Activated T-cell treated with anti-CD3 and anti-CD28 coated beads, Interleukin-2, amount 50 U/mL, for 48 hours (primary cell): Measurements from ENCODE around the gene HSFX2.
A peak's percentile ranks its signal among the peaks of the same experiment; 100 is the strongest.
"Not testable (repeated sequence)": the region's sequence is repeated elsewhere in the genome, so short reads cannot be mapped to it uniquely, and the experiment has no call there.

Source experiments
- DNase-seq, 2 experiments: peaks; one replicate each; pipeline ENCODE4 v3.0.0-alpha.2; 2020

HSFX2 gene

DNA sequence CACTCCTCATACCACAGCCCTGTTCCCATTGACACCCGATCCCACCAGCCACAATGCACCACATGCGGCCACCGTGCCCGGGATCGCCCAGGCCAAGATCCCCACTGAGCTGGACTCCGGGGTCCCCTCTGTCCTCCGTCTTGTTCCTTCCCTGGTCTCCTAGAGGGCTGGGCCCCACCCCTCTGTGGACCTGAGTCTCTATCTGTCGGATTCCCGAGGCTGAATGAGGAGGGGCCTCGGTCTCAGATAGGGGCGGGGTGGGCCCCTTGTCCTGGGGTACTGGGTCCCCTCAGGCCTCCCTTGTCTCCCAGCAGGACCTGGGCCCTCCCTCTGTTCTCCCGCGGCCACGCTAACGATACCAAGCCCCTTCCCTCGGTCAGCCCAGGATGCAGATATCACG, 9.5 kb downstream of the HSFX2 start:
- not testable (repeated sequence) for DNase-seq

- not testable (repeated sequence) for DNase-seq
These were observed 21.7 kb downstream of the HSFX2 start for GRCh38 chrX:149573456-149573855.

DNA sequence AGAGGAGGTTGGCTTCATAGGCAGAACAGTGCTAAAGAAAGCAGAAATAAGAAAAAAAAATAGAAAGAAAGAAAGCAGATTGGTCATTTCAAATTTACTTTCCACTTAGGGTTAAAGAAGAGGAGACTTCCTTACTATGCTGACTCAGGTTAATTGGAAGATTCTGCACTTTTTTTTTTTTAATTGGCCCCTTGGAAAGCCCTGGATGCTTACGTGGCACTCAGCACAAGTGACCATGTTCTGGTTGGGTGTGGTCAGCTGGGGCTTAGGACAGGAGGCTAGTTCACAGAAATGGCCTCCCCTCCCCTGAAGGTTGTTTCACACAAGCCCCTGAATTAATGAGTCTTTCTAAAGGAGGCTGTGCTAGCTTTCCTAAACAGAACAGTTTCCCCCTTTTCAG, 22.4 kb downstream of the HSFX2 start:
- DNase-seq: no peak

DNA sequence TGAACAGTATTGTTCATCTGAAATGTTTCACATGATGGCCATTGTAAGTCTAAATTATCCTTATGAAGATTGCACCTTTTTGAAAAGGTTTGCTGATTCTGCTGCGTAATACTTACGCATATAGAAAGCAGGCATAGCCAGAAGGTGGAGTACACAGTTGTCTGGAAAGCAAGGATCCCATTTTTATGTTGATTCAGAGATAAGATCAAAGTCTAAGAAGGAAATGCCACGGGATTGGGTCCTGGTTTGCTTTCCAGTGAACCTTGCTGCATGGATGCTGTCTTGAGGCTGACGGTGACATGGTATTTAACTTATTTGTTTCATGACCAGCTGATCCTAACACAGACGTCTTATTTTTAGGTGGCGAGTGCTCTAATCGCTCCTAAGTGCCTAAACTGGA, 23.3 kb downstream of the HSFX2 start:
- no peak for DNase-seq

DNA sequence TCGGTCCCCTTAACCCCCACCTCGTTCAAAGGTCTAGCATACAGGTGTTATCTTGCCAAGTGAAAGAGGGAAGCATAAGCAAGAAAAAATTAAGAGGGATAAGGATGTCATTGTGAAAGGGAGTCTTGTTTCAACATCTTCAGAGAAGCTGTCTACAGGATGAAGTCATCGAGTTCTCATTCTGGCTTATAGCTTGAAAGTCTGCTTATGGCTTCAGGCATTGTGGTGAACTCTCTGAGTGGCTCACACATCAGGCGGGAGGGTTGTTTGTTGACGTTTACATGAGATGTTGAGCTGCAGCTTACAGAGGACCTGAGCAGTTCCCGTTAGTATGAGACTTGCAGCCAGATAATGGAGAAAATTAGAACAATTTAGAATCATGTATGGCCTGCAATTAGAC, 24.4 kb downstream of the HSFX2 start:
- DNase-seq: no peak

DNA sequence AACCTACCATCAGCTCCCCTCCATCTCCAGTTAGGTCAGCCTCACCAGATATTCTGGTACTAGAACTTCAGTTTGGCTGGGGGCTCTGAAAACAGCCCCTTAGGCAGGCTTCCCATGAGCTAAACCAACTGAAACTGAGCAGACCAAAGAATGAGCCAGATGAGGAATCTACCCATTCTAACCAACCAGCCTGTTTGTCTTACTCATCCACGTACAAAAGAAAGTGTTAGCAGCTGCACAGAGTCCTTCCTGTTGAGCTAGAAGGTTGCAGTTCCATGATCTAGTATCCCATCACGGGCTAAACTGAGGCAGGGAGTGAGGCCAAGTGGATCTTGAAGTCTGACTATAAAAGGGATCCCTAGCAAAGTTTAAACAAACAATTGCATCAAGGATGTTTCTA, 25.3 kb downstream of the HSFX2 start:
- DNase-seq: no peak

GRCh38 chrX:149568701-149569296, 26.3 kb downstream of the HSFX2 start:
- DNase-seq: no peak

GRCh38 chrX:149567621-149568417, 27.3 kb downstream of the HSFX2 start:
- no peak for DNase-seq

GRCh38 chrX:149563359-149563758, 31.8 kb downstream of the HSFX2 start:
- no peak for DNase-seq

- not testable (repeated sequence) for DNase-seq
These were observed 39.9 kb downstream of the HSFX2 start for GRCh38 chrX:149555251-149555650.

GRCh38 chrX:149551939-149552248, 43.2 kb downstream of the HSFX2 start:
- DNase-seq: not testable (repeated sequence)

GRCh38 chrX:149551245-149551938, 43.7 kb downstream of the HSFX2 start:
- DNase-seq: not testable (repeated sequence)

GRCh38 chrX:149550454-149550853, 44.7 kb downstream of the HSFX2 start:
- DNase-seq: not testable (repeated sequence)

DNA sequence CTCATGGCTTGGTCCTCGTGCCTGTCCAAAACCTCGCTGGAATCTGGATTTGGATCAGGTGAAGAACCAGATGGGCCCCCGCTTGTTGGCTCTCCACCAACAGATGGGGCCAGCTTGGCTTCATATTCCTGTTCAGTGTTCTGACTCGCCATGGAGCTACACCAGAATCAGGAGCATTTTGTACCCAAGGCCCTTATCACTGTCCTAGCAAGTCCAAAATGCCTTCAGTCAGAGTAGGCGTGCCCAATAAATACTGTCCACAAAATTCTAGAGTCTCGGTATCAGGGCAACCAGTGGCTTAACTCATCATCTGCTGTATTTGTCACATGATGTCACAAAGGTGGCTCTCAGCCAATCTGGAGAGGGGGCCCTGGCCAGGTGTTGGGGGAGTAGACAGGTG, 45.4 kb downstream of the HSFX2 start, which contains the start of gene HSFX3:
HSFX3 (minus strand) TSS at position 224 of the 400 bp plus-strand sequence; CDS start at position 152, 72 bp downstream.
- DNase-seq: not testable (repeated sequence)

GRCh38 chrX:149547782-149548181, 47.3 kb downstream of the HSFX2 start:
- DNase-seq: not testable (repeated sequence)

DNA sequence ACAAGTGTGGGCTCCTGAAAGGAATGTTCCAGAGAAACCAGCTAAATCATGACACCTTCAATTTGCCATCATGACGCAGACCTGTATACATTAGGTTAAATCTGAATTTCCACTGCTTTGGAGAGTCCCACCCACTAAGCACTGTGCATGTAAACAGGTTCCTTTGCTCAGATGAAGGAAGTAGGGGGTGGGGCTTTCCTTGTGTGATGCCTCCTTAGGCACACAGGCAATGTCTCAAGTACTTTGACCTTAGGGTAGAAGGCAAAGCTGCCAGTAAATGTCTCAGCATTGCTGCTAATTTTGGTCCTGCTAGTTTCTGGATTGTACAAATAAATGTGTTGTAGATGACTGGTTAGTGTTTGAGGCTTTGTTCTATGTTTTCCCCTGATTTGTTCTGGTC, 48.2 kb downstream of the HSFX2 start:
- DNase-seq: not testable (repeated sequence)

DNA sequence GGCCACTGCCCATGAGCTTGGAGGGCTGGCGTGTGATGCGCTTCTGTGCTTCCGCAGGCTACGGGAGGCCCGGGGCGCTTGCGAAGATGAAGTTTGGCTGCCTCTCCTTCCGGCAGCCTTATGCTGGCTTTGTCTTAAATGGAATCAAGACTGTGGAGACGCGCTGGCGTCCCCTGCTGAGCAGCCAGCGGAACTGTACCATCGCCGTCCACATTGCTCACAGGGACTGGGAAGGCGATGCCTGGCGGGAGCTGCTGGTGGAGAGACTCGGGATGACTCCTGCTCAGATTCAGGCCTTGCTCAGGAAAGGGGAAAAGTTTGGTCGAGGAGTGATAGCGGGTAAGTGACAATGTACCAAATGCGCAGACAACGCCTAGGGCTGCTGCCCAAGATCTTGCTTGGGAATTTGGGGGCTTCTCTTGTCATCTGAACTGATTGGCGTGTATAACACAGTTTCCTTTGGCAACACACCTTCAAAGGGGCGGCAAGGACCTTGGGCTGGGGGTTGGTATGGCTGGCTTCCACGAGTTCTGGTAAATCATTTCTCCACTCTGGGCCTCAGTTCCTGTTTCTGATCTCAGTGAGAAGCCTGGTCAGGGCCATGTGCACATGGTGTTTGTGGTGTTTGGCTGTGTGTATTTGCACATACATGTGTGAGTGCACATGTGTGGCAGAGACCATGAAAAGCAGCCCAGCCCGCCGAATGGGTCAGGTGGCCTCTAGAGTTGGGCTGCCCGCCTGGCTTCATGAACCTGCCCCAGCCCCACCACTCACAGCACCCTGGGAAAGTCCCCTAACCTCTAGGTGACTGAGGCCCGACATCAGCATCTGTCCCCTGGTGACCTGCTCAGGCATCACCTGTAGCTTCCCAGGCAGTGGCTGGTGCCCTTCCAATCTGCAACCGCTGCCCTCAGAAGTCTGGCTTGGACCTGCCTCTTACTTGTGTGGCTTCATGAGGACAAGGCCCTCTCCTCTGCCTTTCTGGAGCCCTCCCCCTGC, 49.3 kb downstream of the HSFX2 start:
- peak; percentile 41 to 44 for DNase-seq
